ENCODE results near the gene GK2. TPM values are rescaled to one million over a fixed set of nuclear protein-coding genes. Genes with fewer than 3 reads are reported as not detected.

GK2 gene
- total and polyA plus RNA-seq, 9 of the 15 experiments (the other 6 are each of a cell fraction or from before 2014, with no cell fraction given): 0.07 TPM; not detected in 8

- Histone ChIP-seq H3K27me3 (ENCODE audit: control insufficient read depth in 2 of 2, insufficient read depth in 2 of 2, low read length in 2 of 2) (no peaks in the 10 kb centered on the region), H3K9me1 (ENCODE audit: control insufficient read depth, insufficient read depth, low read length) (no peaks in the 10 kb centered on the region), H3K9me3 (replicated peaks; ENCODE audit: control insufficient read depth, insufficient read depth, low read depth, low read length) (no peaks in the 10 kb centered on the region), H3K4me1 (replicated peaks in 1 of 2; ENCODE audit: control insufficient read depth in 2 of 2, insufficient read depth in 2 of 2, low read length in 2 of 2) (no peaks in the 10 kb centered on the region), H4K20me1 (replicated peaks; ENCODE audit: control insufficient read depth, insufficient read depth, low read length) (no peaks in the 10 kb centered on the region), H3K9ac (ENCODE audit: insufficient read depth in 1 of 2, low read depth in 2 of 2, low read length in 2 of 2) (no peak overlapping the region), H3K4me3 (no peak overlapping the region), H3K27ac (ENCODE audit: extremely low read depth, low read depth, low read length) (no peak overlapping the region), H3K36me3 (ENCODE audit: control insufficient read depth, insufficient read depth, low read length) (no peaks in the 10 kb centered on the region), H3K79me2 (ENCODE audit: control insufficient read depth, insufficient read depth, low read length) (no peaks in the 10 kb centered on the region), H3K4me2 (ENCODE audit: insufficient read depth, low read length) (no peak overlapping the region), H2AFZ (ENCODE audit: low read depth, low read length) (no peak overlapping the region)
- in situ Hi-C loops (cut with MboI): no loop called here
- intact Hi-C loops (cut with micrococcal nuclease): no loop called here
- no TSS peak for BruUV-seq (replicated peaks)
- DNase-seq (ENCODE audit: extremely low read depth in 1 of 4, low spot score in 3 of 4) (no peak), ATAC-seq (no peak), FAIRE-seq (no peak)
- 17% methylated on average over 1 of the region's 1 CpG for WGBS (ENCODE audit: insufficient coverage, low coverage, missing lambda C conversion rate)
- POLR2A ChIA-PET: no interaction called here
- CTCF ChIA-PET (ENCODE audit: low intra/inter-chr PET ratio): no interaction called here
- TF ChIP-seq KAT7 (CRISPR knock-in tag; IDR thresholded peaks at IDR 0.05; ENCODE audit: borderline replicate concordance) (no peak), NFE2 (IDR thresholded peaks at IDR 0.05; ENCODE audit: low read depth) (no peak), PURB (CRISPR knock-in tag; IDR thresholded peaks at IDR 0.05; ENCODE audit: low read depth) (no peak)
Measured at GRCh38 chr4:79431839-79432238, 23.8 kb upstream of the GK2 start.

GRCh38 chr4:79429113-79429903, 21.3 kb upstream of the GK2 start:
- ChIA-PET POLR2A (no interaction called here), CTCF (ENCODE audit: low intra/inter-chr PET ratio) (no interaction called here)
- H3K27me3 ChIP-seq (ENCODE audit: control insufficient read depth in 2 of 2, insufficient read depth in 2 of 2, low read length in 2 of 2): no peaks in the 10 kb centered on the region
- H3K9me1 ChIP-seq (ENCODE audit: control insufficient read depth, insufficient read depth, low read length): no peaks in the 10 kb centered on the region
- TF ChIP-seq ZSCAN32 (CRISPR knock-in tag; IDR thresholded peaks at IDR 0.05) (no peak), E4F1 (CRISPR knock-in tag; IDR thresholded peaks at IDR 0.05; ENCODE audit: borderline replicate concordance) (no peak)
- H4K20me1 ChIP-seq (replicated peaks; ENCODE audit: control insufficient read depth, insufficient read depth, low read length): no peaks in the 10 kb centered on the region
- intact Hi-C loops (cut with micrococcal nuclease) (no loop called here), in situ Hi-C loops (cut with MboI) (no loop called here)
- H3K9ac ChIP-seq (ENCODE audit: insufficient read depth in 1 of 2, low read depth in 2 of 2, low read length in 2 of 2): no peak overlapping the region
- no peaks in the 10 kb centered on the region for H3K9me3 ChIP-seq (replicated peaks; ENCODE audit: control insufficient read depth, insufficient read depth, low read depth, low read length)
- no peak overlapping the region for H3K4me2 ChIP-seq (ENCODE audit: insufficient read depth, low read length)
- no TSS peak for BruUV-seq (replicated peaks)
- peak overlapping the region; percentile 18; the same call in 1 of the 2 replicates for H2AFZ ChIP-seq (ENCODE audit: low read depth, low read length)
- WGBS (ENCODE audit: insufficient coverage, low coverage, missing lambda C conversion rate): 13% methylated on average over 2 of the region's 2 CpGs
- no peaks in the 10 kb centered on the region for H3K79me2 ChIP-seq (ENCODE audit: control insufficient read depth, insufficient read depth, low read length)
- H3K36me3 ChIP-seq (ENCODE audit: control insufficient read depth, insufficient read depth, low read length): no peaks in the 10 kb centered on the region
- H3K27ac ChIP-seq (ENCODE audit: extremely low read depth, low read depth, low read length): no peak overlapping the region
- no peak for FAIRE-seq
- no peak for DNase-seq (ENCODE audit: extremely low read depth in 1 of 4, low spot score in 3 of 4)
- no peak overlapping the region for H3K4me3 ChIP-seq
- no peaks in the 10 kb centered on the region for H3K4me1 ChIP-seq (replicated peaks in 1 of 2; ENCODE audit: control insufficient read depth in 2 of 2, insufficient read depth in 2 of 2, low read length in 2 of 2)
- ATAC-seq: no peak
